Activated T-helper 1 cell treated with Interleukin-2 at 50 U/mL for 16 hours (primary cell): ENCODE measurements around the gene KCNE1.
"Not testable (repeated sequence)": the region's sequence is repeated elsewhere in the genome, so short reads cannot be mapped to it uniquely, and the experiment has no call there.

Experiments used
- DNase-seq: peaks from one replicate; pipeline ENCODE4 v3.0.0-alpha.2; 2020; ENCODE audit warnings: low read depth

The KCNE1 gene

DNA sequence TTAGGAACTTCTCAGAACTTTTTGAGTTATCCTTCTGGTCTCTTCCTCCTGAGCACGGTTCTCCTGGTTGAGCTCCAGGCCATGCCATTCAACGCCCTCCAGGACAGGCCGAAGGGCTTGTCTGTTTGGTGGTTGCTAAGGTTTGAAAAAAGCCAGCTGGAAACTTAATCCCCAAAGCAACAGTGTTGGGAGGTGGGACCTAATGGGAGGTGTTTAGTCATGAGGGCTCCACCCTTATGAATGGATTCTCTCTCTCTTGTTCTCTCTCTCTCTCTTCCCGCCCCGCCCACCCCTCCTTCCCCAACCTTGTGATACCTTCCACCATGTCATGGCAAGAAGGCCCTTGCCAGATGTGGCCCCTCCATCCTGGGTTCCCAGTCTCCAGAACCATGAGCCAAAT lies 829 bp downstream of the KCNE1 start:
- DNase-seq: no peak

- no peak for DNase-seq
These were observed 1.6 kb downstream of the KCNE1 start for GRCh38 chr21:34510148-34511142.

DNA sequence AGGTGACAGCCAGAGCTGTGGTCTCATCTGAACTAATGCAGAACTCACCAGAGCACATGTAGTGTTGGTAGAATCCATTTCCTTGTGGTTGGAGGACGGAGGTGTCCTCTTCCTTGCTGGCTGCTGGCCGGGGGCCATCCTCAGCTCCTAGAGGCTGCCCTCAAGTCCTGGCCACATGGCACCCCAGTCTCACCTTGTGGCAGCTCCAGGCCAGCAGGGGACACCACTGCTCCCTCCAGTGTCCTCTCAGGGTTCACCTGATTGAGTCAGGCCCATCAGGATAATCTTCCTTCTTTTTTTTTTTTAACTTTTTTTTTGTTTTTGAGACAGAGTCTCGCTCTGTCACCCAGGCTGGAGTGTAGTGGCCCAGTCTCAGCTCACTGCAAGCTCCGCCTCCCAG lies 2.9 kb downstream of the KCNE1 start:
- no peak for DNase-seq

DNA sequence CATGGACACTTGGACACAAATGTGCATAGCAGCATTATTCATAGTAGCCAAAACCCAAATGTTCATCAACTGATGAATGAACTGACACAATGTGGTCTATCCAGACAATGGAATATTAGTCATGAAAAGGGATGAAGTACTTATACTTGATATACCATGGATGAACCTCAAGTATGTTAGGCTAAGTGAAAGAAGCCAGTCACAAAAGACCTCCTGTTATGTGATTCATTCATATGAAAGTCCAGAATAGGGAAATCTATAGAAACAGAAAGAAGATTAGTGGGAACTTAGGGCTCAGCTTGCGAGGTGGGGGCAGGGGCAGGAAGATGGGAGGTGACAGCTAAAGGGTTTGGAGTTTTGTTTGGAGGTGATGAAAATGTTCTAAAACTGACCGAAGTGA lies 7.4 kb downstream of the KCNE1 start:
- no peak for DNase-seq

DNA sequence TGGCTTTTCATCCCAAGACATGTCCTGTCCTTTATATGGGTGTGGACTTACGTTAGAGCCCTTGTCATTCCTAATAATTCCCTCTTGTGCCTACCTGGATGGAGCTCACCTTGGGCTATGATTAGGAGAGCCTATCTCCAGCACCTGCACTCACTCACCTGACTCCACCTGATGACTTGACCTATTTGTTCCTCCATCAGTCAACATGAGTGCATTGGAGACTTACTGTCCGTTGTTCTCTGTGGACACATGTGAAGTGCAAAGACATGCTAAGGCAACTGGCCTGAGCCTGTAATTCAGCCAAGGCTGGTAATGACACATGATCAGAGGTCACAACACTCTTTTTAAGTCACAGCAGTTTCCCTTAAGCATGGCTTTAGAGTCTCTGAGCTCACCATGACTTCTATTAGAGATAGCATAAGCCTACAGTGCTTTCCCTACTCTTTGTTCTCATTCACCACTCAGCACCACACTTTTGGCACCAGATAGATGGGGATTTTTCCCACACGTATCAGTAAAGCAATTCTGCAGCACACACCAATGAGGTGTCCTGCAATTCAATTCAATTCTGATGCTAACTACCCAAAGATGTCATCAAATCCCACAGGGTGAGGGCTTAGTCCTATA lies 9.4 kb downstream of the KCNE1 start:
- DNase-seq: no peak

DNA sequence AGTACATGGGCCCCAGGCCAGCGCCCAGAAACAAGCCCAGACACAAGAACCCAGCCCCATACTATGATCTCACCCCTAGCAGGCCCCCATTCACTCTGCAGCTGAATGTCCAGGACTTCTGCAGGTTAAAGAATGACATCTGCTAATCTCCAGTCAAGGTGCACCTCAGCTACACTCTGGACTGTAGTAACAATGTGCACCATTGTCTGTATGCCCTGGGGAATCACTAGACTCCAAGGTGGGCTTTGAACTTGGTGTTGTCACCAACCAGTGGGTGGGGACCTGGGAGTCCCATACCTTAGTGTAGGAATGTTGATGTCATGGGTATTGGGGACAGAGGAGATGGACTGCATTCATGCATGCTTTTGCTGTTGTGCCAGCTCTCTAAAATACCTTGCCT lies 10.3 kb downstream of the KCNE1 start:
- no peak for DNase-seq

DNA sequence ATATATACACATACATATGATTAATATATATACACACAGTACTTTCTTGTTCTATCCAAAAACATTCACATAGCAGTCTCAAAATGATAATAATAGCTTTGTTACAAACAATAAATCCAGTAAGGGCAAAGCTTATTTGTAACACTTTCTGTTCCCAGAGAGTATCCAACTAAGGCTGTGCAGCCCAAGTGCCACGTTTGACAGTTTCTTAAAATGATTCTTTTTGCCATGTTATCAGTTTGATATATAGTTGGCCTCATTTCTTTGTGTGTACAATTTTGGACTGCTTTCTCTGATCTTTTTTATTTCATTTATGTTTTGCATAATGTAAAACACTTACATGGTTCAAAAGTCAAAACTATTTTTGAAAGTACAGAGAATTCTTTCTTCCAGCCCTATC lies 11.8 kb downstream of the KCNE1 start:
- no peak for DNase-seq

- no peak for DNase-seq
These were observed 12.9 kb downstream of the KCNE1 start for GRCh38 chr21:34499116-34499515.

DNA sequence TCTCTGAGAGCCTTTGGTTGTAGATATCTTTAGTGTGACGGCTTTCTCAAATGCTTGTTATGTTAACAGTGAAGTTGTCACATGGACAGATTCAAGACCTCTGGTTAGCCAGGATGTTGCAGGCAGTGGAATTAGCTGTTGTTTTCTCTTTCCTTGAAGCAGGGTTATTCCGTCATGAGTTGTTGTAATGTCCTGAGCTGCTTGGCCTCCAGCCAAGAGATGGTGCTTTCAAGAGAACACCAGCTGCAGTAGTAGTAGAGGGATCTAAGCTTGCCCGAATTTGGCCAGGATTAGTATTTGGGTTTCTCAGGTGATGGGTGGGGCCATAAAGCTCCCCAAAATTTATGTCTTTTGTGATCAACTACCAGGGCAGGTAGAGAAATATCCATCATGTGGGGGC lies 13.4 kb downstream of the KCNE1 start:
- DNase-seq: no peak

DNA sequence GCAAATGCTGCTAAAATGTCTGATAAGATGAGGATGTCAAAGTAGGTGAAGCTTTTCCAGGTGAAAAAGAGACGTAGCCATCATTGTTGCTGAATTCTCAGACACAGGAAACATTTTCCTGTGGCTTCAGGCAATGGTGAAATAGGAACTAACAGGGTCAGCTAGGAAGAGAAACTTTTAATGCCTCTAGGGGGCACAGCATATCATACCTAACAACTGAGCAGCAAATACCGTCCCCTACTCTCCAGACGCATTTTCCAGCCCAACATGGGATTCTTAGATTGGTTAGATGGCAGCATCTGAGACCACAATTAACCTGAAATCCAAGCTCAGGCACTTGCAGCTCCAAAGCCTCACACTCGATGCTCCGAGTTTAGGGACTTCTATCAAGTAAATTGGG lies 28.2 kb downstream of the KCNE1 start:
- DNase-seq: not testable (repeated sequence)

- not testable (repeated sequence) for DNase-seq
These were observed 28.6 kb downstream of the KCNE1 start for GRCh38 chr21:34483435-34483834.

- not testable (repeated sequence) for DNase-seq
These were observed 44.7 kb downstream of the KCNE1 start for GRCh38 chr21:34467333-34467732.

- DNase-seq: not testable (repeated sequence)
These were observed 52.6 kb downstream of the KCNE1 start for GRCh38 chr21:34459426-34459825.

- not testable (repeated sequence) for DNase-seq
These were observed 53.7 kb downstream of the KCNE1 start for GRCh38 chr21:34458266-34458665.

DNA sequence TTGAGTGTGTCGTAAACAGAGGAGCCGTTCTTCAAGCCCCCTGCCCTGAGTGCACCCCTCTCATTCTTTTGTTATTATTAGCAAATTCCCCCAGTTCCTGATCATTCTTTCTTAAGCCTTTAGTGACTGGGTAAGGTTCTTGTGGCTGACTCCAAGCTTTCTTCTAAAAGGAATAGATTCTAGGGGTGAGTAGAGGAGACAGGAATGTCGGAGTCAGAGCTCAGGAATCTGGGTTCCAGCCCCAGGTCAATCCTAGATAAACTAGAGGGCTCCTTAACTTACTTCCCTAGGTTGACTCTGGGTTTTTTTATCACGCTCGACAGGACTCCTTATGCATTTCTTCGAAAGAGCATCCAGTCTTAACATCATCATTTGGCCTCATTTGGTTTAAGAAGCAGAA lies 55.8 kb downstream of the KCNE1 start:
- DNase-seq: not testable (repeated sequence)

DNA sequence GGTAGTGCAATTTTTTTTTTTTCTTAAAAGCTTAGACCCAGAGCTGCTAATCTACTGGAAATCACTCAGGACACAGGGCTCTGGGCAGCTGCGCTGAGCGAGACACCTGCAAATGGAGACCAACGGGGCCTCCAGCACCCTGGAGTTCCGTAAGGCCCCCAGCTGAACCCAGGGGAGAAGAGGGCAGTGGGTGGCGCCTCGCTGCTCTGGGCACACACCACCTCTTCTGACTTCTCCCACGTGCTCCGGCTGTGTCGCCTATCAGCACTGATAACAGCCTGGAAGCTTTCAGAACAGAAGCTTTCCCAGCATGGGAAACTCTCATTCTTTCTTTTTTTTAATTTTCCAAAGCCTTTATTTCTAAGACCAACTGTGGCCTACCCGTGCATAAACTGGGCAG lies 56.4 kb downstream of the KCNE1 start:
- not testable (repeated sequence) for DNase-seq

GRCh38 chr21:34447018-34447417 lies 65.0 kb downstream of the KCNE1 start:
- not testable (repeated sequence) for DNase-seq

DNA sequence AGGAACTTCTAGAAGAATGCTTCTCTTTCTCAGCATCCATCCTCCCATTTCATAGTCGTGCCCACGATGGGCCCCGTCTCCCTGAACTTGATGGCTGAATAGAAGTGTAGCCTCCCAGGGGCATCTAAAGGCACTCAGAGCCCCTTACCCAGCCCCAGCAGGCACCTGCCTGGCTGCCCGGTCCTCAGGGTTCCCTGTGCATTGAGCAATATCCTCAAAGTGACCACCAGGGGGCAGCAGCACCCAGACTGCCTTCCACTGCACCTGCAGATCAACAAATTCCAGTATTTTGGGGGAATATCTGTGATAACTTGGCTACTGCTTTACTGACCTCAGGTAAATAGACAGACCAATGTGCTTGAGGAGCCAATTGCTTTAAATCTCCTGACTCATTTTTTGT lies 68.5 kb downstream of the KCNE1 start:
- not testable (repeated sequence) for DNase-seq

DNA sequence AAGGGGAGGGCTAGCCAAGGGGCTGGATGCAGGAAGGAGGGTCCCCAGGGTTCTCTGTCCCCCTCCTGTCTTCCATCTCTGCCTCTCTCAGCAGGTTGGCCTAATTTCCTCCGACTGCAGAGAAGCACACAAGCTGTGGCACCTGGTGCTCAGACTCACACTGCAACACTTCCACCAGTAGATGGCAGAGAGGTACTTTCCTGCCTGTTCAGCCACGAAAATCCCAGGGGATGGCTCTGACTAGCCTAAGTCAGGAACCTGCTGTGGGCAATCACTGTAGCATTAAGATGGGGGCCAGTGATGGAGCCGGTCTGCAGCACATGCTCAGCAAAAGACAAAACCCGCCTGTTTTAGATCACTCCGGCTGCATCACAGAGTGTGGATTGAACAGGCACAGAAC lies 82.3 kb downstream of the KCNE1 start:
- not testable (repeated sequence) for DNase-seq

DNA sequence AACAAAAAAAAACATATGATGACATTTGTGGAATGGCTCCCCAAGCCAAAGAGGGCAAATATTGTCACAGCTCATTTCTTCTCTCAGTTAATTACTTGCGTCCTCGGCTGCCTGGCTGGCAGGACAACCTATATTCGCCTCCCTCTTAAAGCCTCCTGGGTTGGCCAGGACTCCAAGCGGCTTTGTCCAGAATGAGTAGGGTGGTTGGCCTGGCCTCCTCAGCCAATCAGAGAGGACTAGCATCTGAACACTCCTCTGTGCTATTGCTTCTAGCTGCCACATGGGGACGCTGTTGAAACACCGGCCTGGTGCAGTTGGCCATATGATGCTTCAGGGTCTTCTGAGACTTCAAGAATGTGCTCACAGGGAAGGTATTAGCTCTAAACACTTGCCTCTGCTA lies 83.6 kb downstream of the KCNE1 start:
- DNase-seq: not testable (repeated sequence)

DNA sequence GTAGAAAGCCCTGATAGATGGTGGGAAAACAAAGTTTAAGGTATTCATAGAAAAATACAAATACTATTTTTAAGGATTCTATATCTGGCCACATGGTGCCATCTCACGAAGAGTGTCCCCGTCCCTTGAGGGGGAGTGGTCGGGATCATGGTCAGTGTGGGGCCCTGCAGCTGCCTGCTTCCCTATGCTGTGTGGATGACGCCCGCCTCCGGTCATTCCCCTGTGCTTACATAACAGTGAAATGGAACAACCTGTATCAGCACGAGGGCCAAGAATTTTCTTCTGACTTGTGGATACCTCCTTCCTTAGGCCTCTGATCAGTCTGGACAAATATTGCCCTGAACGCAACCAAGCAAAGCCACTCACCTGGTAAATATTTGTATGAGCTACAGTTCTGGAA lies 84.7 kb downstream of the KCNE1 start:
- DNase-seq: not testable (repeated sequence)

GRCh38 chr21:34423805-34424204 lies 88.2 kb downstream of the KCNE1 start, which contains the start of gene SMIM34:
Gene SMIM34 (minus strand): TSS chr21:34423951. CDS start chr21:34423839, 112 bp downstream.
- not testable (repeated sequence) for DNase-seq

DNA sequence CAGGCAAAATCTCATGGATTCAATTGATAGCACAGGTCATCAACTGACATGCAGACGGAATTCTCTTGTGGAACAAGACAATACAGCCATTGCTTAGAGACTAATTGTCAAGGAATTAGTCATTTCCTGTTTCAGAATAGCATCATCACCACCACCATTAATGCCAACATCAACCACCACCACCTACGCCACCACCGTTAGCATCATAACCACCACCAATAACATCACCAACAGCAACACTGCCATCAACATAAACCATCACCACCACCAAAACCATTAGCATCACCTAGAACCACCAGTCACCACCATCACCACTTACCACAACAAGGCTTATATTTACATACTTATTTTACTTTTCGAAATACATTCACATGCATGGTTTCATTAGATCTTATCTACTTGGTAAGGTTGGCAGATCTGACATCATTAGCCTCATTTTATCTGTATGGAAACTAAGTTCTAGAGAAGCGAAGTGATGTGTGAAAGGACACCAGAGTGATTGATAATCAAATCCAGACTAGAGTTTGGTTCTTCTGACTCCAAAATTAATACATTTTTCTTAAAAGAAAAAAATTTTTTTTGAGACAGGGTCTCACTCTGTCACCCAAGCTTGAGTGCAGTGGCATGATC lies 94.4 kb downstream of the KCNE1 start:
- not testable (repeated sequence) for DNase-seq
